Kidney (tissue), 14 donors: ENCODE data around the gene NXPH4. TPM values are rescaled to one million over a fixed set of nuclear protein-coding genes. Genes with fewer than 3 reads are reported as not detected.

Experiments
- DNase-seq, 5 donors: peaks; one replicate each; pipeline ENCODE4 v3.0.0-alpha.2; 2013 to 2020
- FAIRE-seq: peaks from 2 replicates; lab custom pipeline; 2012; peaks lifted over from hg19 to GRCh38; lab: Jason Lieb, UNC
- H3K27ac ChIP-seq, 2 donors: one replicate each; pipeline ENCODE4 v1.7.0; 2013; ENCODE audit warnings: low read depth in 2 of 2, low read length in 2 of 2, inconsistent platforms in 1 of 2
- H3K27me3 ChIP-seq: one replicate; pipeline ENCODE4 v1.7.1; 2013; ENCODE audit warnings: low read length, inconsistent platforms; ENCODE audit not compliant: control insufficient read depth, insufficient read depth
- H3K36me3 ChIP-seq, 3 donors: one replicate each; pipeline versions ENCODE4 v1.7.0 to v1.7.1; 2013; ENCODE audit warnings: low read length in 3 of 3, control low read depth in 1 of 3, inconsistent platforms in 1 of 3; ENCODE audit not compliant: insufficient read depth in 3 of 3, control insufficient read depth in 2 of 3
- H3K4me1 ChIP-seq, 3 donors: one replicate each; pipeline versions ENCODE4 v1.7.0 to v1.7.1; 2013; ENCODE audit warnings: low read length in 3 of 3, inconsistent platforms in 1 of 3, low read depth in 1 of 3; ENCODE audit not compliant: control insufficient read depth in 2 of 3, insufficient read depth in 2 of 3
- H3K4me3 ChIP-seq, 3 donors: one replicate each; pipeline versions ENCODE4 v1.7.0 to v1.8.1; 2013; ENCODE audit warnings: low read length in 3 of 3, control low read depth in 1 of 3, inconsistent platforms in 1 of 3
- H3K9ac ChIP-seq, 3 donors: one replicate each; pipeline versions ENCODE4 v1.7.0 to v1.7.1; 2013; ENCODE audit warnings: low read length in 3 of 3, control low read depth in 1 of 3, inconsistent platforms in 1 of 3
- H3K9me3 ChIP-seq, 3 donors: one replicate each; pipeline versions ENCODE4 v1.7.0 to v1.7.1; 2013; ENCODE audit warnings: low read length in 3 of 3, control low read depth in 1 of 3, inconsistent platforms in 1 of 3; ENCODE audit not compliant: control insufficient read depth in 2 of 3, insufficient read depth in 1 of 3
- CTCF ChIP-seq: IDR thresholded peaks from 3 replicates; pipeline ENCODE4 v1.5.1; 2012; ENCODE audit warnings: mild to moderate bottlenecking, moderate library complexity, borderline replicate concordance; ENCODE audit not compliant: insufficient read depth; ENCODE audit errors: extremely low read depth
- intact Hi-C: fragments of 100-400 bp; cut with DNase I; formaldehyde crosslinking; loops from one replicate; pipeline ENCODE4 v1.11.1; 2022
- polyA plus RNA-seq: library from polyadenylated mRNA; stranded (reverse); fragments of 350-450 nt; fragmentation: Illumina TruSeq; extraction: RNeasy Lipid Tissue Mini Kit (QIAGEN cat#74804); gene quantifications from one replicate; pipeline ENCODE4 v1.2.3, GENCODE V29; 2014; ENCODE audit warnings: low read depth, low replicate concordance; ENCODE audit not compliant: insufficient read depth
- total RNA-seq: library from RNA; stranded (reverse); fragmentation: NEBNext Ultra II Directional; extraction: Animal tissue kit (Norgen Biotek cat#: 25700); gene quantifications from one replicate; pipeline ENCODE4 v1.2.1, GENCODE V29; 2021
- donor health status: control.
- donor health status: control.
- donor health status: control.
- donor health status: control.
- donor health status: control.
- donor health status: DM: yes; HTN: yes; CAD: no.
- donor health status: Normal renal cell carcinoma (clear cell type).

The NXPH4 gene
- total and polyA plus RNA-seq, 2 donors from 2014 or later: 0.16 to 0.71 TPM

- Histone ChIP-seq H3K4me1 (no peaks in the 10 kb centered on the region), H3K4me3 (no peak overlapping the region), H3K9ac (no peak overlapping the region), H3K9me3 (no peaks in the 10 kb centered on the region), H3K36me3 (peaks cover 13 to 38% (median 37%) of the 10 kb centered on the region in 3 donors), H3K27me3 (no peaks in the 10 kb centered on the region), H3K27ac (no peak overlapping the region)
- no peak for TF ChIP-seq CTCF
- DNase-seq (no peak), FAIRE-seq (no peak)
- intact Hi-C loops: loop anchor here (10.0 kb wide), 1 partner anchor 187 kb away; the partner anchor contains the start of genes GLI1 and INHBE
Measured at GRCh38 chr12:57268264-57268663, 51.7 kb downstream of the NXPH4 start.

GRCh38 chr12:57270966-57271470, 54.4 kb downstream of the NXPH4 start:
- Histone ChIP-seq H3K27ac (no peak overlapping the region), H3K27me3 (no peaks in the 10 kb centered on the region), H3K4me1 (no peaks in the 10 kb centered on the region), H3K9ac (no peak overlapping the region), H3K9me3 (no peaks in the 10 kb centered on the region), H3K4me3 (no peak overlapping the region), H3K36me3 (peaks cover 15 to 42% (median 40%) of the 10 kb centered on the region in 3 donors)
- DNase-seq: no peak
- no peak for FAIRE-seq
- intact Hi-C loops: no loop called here
- no peak for TF ChIP-seq CTCF

GRCh38 chr12:57272337-57273151, 56.0 kb downstream of the NXPH4 start:
- Histone ChIP-seq H3K9ac (no peak overlapping the region), H3K27me3 (no peaks in the 10 kb centered on the region), H3K27ac (no peak overlapping the region), H3K4me3 (no peak overlapping the region), H3K9me3 (no peaks in the 10 kb centered on the region), H3K4me1 (no peaks in the 10 kb centered on the region), H3K36me3 (peaks cover 13 to 36% (median 34%) of the 10 kb centered on the region in 3 donors)
- FAIRE-seq: no peak
- DNase-seq: peak in 1 of 5 donors; percentile 18
- TF ChIP-seq CTCF: no peak
- intact Hi-C loops: no loop called here
